IPS-NIHi11 (cell line): ENCODE results near the gene RAB36.

Source experiments
- DNase-seq: peaks from one replicate; pipeline ENCODE4 v3.0.0; 2012; ENCODE audit warnings: mixed read lengths, low spot score

The RAB36 gene, protein sequence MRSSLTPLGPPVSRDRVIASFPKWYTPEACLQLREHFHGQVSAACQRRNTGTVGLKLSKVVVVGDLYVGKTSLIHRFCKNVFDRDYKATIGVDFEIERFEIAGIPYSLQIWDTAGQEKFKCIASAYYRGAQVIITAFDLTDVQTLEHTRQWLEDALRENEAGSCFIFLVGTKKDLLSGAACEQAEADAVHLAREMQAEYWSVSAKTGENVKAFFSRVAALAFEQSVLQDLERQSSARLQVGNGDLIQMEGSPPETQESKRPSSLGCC

DNA sequence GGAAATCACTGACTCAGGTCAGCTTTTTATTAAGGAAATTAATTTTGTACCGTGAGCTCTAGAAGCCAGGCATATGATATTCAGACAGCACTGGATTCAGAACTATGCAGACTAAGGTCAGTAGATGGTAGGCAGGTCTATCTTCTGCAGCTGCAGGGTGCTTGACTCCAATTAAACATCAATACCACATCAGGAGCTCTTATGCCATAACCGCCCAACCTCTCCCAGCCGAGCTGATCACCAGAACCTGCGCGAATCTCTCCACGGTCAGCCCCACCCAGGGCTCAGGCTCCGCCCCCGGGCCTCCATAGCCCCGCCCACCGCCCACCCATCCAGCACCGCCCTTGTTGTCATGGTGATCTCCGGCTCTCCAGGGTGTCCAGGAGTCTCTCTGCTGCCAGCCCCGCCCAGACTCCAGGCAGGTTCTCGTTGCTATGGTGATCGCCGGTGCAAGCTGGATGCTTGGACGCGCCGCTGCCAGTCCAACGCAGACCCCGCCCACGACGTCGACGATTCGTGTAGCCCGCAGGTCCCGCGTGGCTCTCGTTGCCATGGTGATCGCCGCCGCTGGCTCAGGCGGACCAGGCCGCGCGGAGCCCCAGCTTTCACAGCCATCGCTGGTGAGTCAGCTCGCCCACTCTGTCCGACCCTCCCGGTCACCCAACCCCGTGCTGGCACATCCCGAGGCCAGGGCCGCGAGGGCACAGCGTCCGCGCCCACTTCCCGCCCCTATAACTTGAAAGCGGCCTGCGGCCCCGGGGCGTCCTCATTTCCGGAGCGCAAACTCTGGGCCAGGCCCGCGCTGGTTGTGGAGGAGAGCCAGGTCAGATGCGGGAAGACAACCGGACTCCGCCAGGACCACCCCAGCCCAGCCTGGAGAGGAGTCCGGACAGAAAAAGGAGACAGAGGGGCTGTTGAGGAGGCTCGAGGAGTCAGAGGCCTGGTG is at the start of gene RAB36:
Gene RAB36 (plus strand): TSS at position 546 of the 946 bp plus-strand sequence. CDS start 1,140 bp downstream, outside the sequence.
- peak; percentile 97 for DNase-seq

DNA sequence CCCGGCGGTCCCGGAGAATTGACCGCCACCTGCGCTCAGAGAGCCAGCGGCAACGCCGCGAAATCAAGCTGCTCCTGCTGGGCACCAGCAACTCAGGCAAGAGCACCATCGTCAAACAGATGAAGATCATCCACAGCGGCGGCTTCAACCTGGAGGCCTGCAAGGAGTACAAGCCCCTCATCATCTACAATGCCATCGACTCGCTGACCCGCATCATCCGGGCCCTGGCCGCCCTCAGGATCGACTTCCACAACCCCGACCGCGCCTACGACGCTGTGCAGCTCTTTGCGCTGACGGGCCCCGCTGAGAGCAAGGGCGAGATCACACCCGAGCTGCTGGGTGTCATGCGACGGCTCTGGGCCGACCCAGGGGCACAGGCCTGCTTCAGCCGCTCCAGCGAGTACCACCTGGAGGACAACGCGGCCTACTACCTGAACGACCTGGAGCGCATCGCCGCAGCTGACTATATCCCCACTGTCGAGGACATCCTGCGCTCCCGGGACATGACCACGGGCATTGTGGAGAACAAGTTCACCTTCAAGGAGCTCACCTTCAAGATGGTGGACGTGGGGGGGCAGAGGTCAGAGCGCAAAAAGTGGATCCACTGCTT is 49.4 kb upstream of the RAB36 start:
- DNase-seq = no peak

DNA sequence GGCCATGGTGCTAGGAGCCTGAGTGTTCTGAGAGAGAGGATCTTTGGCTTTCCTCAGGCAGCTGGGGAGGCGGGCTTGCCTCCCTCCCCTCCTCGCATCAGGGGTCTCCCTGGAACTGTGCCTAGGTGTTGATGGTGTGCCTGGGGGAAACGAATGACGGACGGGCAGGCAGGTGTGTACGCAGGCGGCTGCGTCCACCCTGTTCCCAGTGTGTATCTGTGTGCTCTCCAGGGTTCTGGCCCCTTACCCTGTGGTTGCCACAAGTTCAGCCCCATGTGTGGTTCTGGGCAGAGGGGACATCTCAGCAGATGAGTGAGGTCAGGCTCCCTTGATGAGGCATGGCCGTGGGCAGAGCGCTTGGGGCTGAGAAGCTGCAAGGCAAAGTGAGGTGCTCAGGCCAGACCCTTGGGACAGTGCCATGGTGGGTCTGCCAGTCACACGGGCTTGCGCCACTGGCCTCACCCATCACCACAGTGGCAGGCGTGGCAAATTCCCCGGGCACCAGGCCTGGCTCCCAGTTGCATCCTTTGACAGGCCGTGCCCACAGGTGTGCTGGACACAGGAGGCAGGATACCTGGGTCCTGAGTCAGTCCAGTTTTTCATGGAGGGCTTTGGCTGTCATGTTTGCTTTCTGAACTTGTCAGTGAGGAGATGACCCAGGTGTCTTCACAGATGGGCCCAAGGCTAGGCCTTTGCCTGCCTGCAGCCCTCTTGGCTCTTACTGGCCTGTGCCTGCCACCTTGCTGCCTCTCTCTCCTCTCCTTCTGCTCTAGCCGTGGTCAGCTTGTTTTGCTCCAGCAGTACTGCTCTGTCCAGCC is 47.7 kb upstream of the RAB36 start:
- no peak for DNase-seq

DNA sequence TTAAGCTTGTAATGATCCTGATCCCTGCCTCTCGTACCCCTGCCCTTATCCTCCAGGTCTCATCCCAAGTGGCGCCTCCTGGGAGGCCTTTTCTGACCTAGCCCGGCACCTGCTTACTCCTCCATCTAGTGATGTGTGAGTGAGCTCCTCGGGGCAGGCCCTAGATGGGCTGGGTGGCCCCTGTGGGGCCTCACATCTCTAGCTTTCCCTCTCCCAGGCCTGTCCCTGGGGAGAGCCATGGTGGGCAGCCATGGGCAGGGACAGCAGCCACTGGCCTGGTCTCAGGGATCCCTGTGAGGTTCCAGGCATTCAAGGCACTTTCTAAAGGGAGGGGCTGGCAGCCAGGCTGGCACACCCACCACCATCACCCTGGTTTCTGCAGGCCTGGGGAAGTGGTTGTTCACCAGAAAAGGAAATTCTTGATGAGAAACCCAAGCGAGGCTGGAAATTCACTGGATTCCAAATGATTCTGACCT is 47.0 kb upstream of the RAB36 start:
- no peak for DNase-seq

DNA sequence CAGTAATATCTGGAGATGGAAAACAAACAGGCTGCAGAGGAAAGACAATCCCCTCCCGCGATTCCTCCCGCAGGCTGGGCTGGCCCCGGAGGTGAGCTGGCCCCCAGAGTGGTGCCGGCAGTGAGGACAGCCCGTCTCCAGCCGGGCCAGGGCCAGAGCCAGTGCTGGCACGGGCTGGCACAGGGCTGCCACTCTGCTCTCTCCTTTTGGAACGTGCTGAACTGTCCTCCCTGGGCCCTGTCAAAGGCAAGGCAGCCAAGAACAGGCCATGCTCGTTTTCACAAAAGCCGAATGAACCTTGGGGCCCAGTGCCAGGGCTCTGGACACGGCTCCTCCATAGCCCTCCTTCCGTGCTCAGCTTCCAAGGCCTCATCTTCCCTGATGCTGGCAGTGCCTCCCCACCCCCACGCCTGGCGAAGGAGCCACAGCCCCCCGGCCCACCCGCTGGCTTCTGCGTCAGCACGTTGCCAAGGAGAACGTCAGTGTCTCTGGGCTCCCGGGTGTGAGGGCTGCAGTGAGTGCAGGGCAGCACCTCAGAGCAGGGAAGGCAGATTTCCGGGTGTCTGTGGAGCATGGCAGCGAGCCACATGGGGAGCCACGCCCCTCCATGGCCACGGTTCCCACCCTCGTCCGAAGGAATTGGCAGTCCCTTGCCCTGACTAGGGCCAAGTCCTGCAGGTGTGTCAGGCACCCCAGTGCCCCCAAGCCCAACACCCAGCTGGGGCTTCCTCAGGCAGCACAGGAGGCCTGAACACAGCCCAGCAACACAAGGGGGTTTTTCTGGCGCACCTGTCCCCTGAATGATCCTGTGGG is 46.4 kb upstream of the RAB36 start:
- DNase-seq = no peak

DNA sequence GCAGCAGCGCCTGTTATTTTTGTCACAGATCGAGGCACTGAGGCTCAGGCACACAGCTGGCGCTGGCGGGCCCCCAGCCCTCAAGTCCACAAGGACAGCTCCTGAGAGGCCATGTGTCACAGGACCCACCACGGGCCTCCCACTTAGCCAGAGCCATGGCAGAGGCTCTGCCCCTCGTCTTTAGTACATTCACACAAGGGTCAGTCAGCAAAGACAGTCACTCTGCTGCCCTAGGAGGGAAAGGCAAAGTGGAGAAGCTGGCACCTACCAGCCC is 45.8 kb upstream of the RAB36 start:
- DNase-seq = no peak

DNA sequence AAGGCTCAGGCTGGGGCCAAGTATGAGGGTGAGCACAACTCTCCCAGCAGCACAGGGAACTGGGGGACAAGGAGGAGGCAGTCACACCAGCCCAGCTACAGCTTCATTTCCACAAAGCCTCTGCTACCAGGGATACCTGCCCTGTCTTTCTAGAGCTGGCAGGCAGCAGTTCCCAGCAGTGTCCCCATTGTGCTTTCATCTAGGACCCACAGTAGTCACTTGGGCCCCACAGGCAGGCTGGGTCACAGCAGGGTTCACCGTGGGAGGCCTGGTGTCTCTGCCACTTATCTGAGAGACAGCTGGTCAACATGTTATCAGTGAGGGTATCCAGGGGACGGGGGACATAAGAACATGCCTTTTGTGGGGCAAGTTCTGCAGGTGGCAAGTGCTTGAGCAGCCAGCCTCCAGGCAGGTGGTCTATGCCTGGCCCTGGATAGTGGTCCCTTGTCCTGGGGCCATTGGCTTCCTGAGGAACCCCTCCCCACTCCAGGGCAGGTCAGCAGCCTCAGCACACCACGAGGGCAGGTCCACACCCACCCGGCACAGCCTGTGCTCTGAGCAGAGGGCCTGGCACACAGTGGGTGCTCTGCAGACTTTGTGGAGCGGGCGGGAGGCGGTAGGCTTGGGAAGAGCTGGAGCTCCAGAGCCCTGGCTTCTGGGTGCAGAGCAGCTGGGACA is 45.0 kb upstream of the RAB36 start:
- no peak for DNase-seq

DNA sequence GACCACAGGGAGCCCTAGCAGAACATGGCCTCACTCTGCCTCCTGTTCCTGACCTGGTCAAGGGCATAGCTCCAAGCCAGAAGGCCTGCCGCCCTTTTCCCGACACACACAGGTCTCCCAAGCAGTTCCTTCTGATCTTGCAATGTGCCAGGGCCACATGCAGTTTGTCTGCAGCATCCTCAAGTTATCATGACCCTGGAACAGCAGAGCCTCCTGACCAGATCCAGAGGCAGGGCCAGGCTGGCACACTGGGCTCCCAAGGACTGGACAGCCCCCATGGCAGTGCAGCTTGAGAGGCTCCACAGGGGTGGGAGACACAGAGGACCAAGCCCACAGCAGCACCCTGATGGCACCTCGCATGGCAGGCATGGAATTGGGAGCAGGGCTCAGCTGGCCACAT is 43.8 kb upstream of the RAB36 start:
- DNase-seq = no peak

DNA sequence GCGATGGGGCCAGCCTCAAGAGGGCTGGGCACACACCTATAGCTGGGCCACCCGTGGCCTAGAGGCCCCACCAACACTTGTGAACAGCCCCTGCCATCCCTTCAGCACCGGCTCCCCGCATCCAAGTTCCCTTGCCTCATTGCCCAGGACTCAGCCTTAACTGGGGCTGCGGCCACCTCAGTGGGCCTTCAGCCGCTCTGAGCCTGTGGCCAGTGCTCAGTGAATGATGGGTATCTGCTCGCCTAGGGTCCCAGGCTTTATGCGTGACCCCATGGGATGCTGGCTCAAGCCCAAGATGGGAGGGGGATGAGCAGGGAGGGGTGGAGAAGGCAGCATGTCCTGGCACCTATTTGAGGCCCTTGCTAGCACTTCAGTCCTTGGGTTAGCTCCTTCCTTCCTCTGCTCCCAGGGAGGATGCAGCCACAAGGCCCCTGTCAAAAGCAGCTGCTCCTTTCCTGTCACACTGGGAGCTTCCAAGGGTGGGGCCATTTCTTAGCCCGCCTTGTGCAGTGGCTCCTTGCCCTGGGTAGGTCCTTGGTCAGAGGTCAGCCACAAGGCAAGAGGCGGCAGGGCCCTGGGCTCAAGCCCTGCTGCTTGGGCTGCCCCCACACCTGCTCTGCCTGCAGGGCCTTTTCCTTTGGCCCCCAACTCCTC is 43.1 kb upstream of the RAB36 start:
- no peak for DNase-seq

DNA sequence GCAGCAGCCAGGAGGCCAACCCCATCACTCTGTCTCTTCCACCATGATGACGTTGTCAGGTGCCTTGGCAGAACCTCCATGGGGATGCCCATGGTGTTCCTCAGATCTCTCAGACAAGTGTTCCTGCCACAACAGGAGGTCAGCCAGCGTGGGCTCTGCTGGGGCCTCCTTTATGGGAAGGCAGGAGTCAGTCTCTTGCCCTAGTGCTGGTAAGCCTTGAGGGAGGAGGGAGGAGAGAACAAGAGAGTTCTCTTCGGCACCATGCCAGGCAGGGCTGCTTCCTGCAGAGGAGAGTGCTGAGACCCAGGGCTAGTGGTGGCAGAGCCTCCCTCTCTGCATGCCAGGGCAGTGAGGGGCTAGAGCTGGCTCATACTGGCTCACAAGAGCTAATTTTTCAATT is 42.5 kb upstream of the RAB36 start:
- DNase-seq = no peak

DNA sequence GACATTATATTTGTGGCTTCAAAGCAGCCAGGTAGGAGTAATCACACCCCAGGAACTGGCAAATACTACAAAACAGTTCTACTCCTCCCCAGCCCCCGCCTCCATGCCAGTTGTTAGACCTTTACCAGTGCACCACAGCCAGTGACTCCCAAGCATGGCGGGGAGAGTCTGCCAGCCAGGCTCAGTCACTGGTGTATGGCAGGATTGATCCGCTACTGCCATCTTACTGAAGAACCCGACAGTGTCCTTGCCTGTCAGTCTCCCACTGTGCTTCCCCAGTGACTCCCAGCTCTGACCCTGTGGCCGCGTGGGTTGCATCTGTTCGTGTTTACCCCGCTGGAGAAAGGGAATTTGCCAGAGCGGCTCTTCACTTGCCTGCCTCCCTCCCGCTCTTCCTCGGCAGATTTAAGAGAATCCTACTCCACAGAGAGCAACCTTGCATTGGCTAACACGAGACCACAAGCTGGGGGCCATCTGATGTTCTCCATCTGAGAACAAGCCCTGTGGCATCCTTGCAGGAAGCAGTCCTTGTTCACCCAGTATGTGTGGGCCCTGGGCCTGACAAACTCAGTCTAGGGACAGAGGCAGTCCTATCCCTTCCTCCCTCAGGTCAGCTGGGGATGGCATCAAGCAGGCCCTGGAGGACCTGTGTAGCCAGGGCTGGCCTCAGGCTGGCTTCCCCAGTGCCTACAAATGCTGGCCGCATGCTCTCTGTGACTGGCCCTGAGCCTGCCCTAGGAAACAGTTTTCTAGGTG is 41.9 kb upstream of the RAB36 start:
- DNase-seq = no peak

DNA sequence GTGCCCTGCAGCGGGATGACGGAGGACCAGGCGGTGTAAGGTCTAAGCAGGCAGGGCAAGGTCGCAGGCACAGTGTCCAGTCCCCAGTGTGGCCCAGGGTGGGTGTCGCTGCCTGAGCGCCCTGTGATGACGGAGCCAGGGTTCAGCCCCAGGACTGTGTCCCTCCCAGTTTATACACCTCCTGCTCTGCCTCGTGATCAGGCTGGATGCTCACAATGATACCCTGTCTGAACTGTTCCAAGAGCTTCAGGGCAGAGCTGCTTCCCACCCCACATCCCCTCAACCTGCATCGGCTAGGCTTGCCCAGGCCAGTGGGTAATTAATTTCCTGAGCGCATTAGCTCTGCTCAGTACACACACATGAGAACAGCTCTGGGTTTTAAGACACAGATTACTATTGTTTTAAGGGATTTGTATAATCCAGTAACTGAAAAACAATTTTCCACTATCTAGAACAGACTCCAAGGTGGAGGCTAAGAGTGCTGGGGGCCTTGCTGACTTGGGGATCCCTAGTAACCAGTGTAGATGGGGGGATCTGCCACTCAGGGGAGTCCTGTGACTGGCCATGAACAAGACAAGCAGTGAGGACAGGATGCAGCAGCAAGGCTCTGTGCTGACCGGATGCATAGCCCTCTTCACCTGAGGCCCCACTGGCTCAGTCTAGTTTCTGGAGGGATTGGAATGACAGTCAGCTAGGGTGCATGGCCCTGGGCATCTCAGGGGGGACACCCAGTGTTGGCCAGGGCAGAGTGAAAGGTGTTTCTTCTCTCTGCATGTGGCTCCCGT is 40.9 kb upstream of the RAB36 start:
- no peak for DNase-seq

DNA sequence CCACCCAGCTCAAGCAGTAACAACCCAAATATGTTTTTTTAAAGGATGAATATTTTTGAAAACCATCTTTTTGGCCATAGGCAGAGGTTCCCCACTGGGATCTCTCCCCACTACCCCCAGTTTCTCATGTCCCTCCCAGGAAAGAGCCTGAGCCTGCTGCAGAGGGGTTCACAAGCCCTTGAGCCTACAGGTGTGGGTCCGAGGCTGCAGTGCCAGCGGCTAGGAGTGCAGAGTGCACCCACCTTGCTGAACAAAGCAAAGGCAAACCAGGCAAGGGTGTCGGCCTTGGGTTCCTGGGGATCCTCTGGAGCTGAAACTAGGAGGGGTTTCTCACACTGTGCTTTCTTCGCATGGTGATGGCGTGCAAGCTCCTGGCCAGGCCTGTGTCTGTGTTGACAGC is 40.0 kb upstream of the RAB36 start:
- DNase-seq = no peak

DNA sequence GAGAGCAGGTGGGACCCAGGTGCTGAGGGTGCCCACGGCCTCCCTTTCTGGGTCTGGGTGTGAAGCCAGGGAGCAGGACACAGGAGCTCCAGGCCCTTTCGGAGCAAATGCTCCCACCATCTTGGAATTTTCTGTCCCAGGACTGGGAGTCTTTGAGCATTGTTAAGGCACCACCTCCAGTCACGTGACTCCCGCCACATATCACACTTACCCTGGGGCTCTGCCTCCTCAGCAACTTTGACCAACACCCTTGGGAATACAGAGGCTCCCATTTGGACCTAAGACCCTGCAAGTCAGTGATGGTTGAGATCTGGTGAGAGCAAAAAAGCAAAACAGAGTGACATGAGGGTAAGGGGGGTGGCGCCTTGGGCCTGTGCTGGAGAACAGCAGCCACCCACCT is 39.4 kb upstream of the RAB36 start:
- no peak for DNase-seq

DNA sequence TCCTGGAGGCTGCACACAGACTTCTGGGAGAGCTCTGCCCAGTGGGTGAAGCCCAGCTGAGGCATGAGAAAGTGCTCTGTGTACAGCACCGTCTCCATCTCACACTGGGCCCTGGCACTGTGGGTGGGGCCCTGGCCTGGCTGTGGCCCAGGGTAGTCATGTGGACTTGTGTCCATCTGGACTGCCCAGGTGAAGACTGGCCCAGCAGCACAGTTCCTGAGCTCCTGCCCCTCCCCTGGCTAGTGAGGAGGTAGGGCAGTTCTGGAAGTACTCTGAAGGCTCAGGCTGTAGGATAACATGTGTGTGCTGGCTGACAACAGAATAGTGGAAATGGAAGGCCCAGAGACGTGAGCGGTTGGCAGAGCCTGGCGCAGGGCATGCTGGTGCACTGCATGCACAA is 38.9 kb upstream of the RAB36 start:
- no peak for DNase-seq

DNA sequence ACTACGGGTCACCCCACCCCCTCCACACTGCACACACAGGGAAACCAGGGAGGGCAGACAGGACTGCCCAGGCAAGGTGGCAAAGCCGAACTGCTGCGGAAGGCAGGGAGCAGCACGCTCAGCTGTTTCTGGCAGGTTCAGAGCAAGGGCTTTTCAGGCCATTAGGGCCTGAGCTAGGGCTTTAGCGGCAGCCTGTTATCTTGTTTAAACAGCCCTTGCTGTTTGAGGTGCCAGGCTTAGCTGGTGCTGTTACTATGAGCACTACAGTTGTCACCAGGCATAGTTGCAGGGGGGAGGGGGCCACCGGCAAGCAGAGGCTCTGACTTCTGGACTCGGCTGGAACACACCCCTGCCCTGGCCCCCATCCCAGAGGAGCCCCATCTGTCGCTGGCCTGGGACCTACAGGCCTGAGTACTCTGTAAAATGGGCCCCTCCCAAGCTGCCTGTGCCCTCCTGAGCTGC is 38.3 kb upstream of the RAB36 start:
- no peak for DNase-seq

DNA sequence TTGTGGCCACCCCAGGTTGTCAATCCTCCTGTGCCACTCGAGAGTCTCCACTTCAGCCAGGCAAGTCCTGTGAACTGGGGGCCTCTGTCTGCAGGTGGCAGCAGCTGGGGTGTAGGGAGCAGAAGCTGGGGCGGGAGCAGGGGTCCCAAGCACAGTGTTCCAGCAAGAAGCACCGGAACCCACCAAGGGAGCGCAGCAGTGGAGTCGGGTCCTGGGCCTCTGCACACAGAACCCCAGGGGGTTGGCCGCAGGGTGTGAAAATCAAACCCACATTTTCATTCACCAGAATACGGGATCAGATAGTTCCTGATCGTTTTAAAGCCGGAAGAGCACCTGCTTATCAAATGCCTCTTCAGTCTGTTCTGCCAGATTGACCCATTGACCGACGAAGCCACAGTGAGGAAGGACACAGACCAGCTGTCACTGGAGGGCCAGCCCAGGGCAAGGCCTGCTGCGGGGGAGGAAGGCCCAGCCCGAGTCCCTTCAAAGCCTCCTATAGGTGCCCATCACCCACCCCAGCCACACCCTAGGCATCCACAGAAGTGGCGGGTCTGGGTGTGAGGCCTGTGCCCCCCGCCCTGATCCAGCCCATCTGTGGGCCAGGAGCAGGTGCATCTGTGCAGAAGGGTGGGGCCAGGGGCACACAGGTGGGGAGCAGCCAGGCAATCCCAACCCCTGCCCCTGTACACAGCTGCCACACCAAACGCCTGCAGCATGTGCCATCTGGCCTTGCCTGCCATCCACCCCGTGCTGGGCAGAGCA is 37.6 kb upstream of the RAB36 start:
- no peak for DNase-seq
